ENCODE measurements around the gene SP7.
"Not testable (repeated sequence)": the region's sequence is repeated elsewhere in the genome, so short reads cannot be mapped to it uniquely, and the experiment has no call there.

Gene SP7

GRCh38 chr12:53313996-53314395 lies 22.2 kb downstream of the SP7 start:
- DNase-seq: no peak

DNA sequence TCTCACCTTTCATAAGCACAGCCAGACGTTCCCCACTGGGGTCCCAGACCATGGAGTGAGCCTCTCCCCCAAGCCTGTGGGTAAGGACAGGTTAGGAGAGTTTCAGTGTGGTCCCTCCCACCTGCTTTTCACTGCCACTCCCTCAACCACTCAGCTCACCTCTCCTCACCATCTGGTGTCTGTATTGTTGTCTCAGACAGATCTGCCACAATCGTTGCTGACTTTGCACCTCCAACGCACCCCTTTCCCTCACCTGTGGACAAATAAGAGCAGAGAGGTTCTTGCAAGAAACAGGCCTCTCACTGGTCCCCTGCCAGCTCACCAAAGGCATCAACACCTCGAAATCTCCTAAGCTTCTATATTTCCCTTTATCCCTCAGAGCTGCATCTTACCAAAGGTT lies 27.9 kb downstream of the SP7 start:
- no peak for DNase-seq

GRCh38 chr12:53306826-53307225 lies 29.3 kb downstream of the SP7 start:
- DNase-seq: no peak

DNA sequence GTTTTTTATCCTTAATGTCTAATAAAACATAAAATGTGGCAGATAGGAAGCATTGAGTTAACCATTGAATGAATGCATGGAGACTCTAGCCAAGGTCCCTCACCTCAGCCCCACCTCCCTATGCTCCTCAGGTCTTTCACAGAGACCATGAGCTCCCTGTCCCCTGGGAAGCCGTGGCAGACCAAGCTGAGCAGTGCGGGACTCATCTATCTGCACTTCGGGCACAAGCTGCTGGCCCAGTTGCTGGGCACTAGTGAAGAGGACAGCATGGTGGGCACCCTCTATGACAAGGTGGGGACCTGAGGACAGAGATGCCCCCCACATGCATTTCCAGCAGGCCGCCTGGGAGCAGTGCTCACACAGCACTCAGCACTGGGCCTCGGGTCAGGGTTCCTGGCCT lies 33.3 kb downstream of the SP7 start:
- no peak for DNase-seq

DNA sequence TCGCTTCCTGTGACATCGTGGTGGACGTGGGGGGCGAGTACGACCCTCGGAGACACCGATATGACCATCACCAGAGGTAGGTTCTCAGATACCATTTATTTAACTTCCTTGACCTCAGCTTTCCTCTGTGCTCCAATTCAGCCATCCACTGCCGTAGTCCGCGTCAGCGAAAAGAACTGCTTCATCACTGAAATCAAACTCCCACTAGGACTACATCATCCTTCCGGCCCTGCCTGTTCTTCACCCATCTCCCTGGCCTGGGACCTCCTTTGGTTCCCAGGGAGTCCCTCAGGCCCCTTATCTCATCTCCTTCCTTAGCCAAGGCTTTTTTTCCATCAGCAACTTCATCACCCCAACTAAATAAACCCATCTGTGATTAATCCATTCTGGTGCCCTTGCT lies 36.0 kb downstream of the SP7 start:
- DNase-seq: no peak

GRCh38 chr12:53299454-53300180 lies 36.5 kb downstream of the SP7 start, which contains the start of gene MYG1:
MYG1 (plus strand) TSS chr12:53299695; CDS start chr12:53299738, 43 bp downstream.
- DNase-seq: peak; percentile 83

DNA sequence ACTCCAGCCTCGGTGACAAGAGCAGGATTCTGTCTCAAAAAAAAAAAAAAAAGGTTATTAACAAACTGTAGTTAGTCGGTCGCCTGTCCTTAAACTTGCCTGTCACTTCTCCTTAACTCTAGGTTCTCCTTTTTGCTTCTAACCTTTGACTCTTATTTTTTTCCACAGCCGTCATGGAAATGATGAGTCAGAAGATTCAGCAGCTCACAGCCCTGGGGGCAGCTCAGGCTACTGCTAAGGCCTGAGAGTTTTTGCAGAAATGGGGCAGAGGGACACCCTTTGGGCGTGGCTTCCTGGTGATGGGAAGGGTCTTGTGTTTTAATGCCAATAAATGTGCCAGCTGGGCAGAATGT lies 37.1 kb downstream of the SP7 start:
- DNase-seq: no peak

GRCh38 chr12:53298164-53298563 lies 38.0 kb downstream of the SP7 start:
- DNase-seq: no peak

DNA sequence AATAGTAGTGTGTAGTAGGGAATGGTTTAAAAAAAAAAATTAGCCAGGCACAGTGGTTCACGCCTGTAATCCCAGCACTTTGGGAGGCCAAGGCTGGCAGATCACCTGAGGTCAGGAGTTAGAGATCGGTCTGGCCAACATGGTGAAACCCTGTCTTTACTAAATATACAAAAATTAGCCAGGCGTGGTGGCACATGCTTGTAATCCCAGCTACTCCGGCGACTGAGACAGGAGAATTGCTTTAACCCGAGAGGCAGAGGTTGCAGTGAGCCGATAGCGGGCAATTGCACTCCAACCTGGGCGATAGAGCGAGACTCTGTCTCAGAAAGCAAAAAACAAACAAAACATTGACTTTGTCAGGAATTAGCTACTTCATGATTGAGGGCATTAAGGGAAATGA lies 39.0 kb downstream of the SP7 start:
- not testable (repeated sequence) for DNase-seq

DNA sequence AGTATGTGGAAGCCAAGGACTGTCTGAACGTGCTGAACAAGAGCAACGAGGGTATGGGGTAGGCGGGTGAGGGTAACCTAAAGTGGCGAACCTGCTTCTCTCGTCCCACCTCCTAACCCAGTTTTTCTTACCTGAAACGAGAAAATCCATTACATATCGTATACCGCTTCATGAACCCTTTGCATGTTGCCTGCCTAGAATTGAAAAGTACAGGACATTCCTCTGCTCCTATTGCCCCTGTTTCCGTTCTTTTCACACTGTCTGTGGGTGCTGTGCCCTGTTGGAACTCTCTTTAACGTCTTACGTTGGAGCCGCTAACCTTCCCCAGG lies 40.3 kb downstream of the SP7 start:
- DNase-seq: no peak

GRCh38 chr12:53295070-53295890 lies 40.9 kb downstream of the SP7 start, which contains the start of gene PFDN5:
PFDN5 (plus strand) TSS chr12:53295542; CDS start chr12:53295568, 26 bp downstream.
- peak; percentile 85 for DNase-seq

DNA sequence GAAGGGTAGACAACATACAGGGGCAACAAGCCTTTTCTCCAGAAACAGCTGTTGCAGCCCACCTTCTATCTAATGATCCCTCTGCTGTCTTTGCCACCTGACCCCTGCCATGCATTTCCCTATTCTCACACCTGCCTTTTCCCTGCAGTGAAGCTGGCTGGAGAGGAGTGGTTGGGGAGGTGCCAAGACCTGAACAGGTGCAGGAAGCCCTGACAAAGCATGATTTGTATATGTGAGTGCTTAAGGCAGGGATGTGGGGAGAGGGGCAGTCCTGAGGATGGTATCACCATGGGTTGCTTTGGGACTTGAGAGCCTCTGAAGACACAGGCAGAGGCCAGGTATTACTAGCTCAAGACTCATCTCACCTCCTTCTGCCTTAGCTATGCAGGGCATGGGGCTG lies 43.7 kb downstream of the SP7 start:
- no peak for DNase-seq

DNA sequence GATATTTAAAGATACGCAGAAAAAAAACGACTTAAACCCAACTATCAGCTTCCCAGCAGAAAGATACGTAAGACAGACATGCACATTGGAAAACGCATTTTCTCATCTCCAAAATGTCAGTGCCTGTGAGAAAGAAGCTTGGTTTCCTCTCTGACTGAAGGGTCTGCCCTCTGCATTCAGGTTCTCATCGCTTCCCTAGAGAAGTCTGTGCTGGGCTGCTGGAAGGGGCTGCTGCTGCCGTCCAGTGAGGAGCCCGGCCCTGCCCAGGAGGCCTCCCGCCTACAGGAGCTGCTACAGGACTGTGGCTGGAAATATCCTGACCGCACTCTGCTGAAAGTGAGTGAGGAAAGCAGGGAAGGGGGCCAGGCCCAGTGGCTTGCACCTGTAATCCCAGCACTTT lies 45.5 kb downstream of the SP7 start:
- no peak for DNase-seq

- no peak for DNase-seq
Observed at GRCh38 chr12:53289891-53290290, 46.3 kb downstream of the SP7 start.

DNA sequence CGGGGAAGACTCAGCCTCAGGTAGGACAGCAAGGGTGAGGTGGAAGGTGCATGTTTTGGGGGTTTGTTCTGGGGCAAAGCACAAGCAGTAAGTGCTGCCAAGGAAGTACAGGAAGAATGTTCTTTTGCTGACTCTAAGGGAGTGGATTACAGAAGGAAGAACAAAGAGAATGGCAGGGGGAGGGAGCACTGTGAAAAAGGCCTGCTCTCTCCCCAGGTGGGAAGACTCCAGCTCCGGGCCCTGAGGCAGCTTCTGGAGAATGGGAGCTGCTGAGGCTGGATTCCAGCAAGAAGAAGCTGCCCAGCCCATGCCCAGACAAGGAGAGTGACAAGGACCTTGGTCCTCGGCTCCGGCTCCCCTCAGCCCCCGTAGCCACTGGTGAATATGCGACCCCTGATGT lies 47.8 kb downstream of the SP7 start:
- no peak for DNase-seq

DNA sequence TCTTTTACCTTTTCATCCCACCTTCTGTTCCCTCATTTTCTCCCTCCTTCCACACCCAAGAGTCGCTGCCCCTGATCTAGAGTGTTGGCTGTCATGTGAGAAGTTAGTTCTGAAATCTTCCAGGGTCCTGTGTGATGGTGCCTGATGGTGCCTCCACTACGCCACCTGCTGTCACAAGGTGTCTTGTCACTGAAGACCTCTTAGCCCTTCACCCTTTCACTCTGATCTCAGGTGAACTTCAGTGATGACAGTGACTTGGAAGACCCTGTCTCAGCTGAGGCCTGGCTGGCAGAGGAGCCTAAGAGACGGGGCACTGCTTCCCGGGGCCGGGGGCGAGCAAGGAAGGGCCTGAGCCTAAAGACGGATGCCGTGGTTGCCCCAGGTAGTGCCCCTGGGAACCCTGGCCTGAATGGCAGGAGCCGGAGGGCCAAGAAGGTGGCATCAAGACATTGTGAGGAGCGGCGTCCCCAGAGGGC lies 48.4 kb downstream of the SP7 start:
- DNase-seq: peak; percentile 62

DNA sequence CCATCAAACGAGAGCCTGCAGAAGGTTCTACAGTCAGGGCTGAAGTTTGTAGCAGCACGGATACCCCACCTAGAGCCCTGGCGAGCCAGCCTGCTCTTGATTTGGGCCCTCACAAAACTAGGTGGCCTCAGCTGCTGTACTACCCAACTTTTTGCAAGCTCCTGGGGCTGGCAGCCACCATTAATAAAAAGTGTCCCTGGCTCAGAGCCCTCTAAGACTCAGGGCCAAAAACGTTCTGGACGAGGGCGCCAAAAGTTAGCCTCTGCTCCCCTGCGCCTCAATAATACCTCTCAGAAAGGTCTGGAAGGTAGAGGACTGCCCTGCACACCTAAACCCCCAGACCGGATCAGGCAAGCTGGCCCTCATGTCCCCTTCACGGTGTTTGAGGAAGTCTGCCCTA lies 49.7 kb downstream of the SP7 start:
- no peak for DNase-seq

- no peak for DNase-seq
Observed at GRCh38 chr12:53279888-53280498, 56.2 kb downstream of the SP7 start.

DNA sequence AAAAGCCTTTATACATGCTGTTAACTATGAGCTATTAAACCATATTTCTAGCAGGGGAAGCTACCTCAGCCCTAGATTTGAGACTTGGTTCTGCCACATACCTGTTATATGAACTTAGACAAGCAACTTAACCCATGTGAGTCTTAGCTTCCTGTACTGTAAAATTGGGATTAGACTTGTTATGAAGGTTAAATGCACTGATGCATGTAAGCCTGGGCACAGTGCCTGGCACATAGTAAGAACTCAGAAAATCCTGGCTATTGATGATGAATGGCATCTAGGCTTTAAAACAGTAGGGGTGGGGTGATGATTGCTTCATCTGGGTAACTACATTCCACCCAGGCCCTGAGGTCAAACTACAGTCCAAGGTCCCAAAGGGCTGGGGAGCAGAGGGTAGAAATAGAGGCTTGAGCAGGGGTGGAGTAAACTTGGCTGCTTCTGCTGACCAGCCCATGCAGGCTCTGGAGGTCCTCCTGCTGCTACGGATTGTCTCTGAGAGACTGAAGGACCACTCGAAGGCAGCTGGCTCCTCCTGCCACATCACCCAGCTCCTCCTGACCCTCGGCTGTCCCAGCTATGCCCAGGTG lies 56.8 kb downstream of the SP7 start:
- DNase-seq: no peak

- DNase-seq: no peak
Observed at GRCh38 chr12:53277981-53278380, 58.2 kb downstream of the SP7 start.
